Lower leg skin (tissue), 4 donors: ENCODE measurements around the gene CYLD. TPM values are rescaled to one million over a fixed set of nuclear protein-coding genes. Genes with fewer than 3 reads are reported as not detected.

Experiments used
- DNase-seq, 2 donors: peaks; one replicate each; pipeline ENCODE4 v3.0.0-alpha.2; 2019; ENCODE audit warnings: low spot score in 2 of 2
- H3K4me3 ChIP-seq: fragments of 200-600 bp; sonication (generic); 2 replicates; pipeline ENCODE4 v1.5.1; 2017; ENCODE audit warnings: mild to moderate bottlenecking, low read depth; ENCODE audit not compliant: poor library complexity, severe bottlenecking
- POLR2A ChIP-seq, 2 donors: fragments of 450-650 bp; IDR thresholded peaks; one replicate each; pipeline ENCODE4 v1.6.1; 2016 to 2017; ENCODE audit warnings: antibody characterized with exemption in 2 of 2, mild to moderate bottlenecking in 1 of 2, moderate library complexity in 1 of 2
- WGBS, 2 donors: methylation state at CpG; one replicate each; pipeline ENCODE4 v1.1.5; 2018; 5-methylcytosine and 5-hydroxymethylcytosine counted together
- intact Hi-C: fragments of 100-400 bp; cut with DNase I; formaldehyde crosslinking; loops from one replicate; pipeline ENCODE4 v1.15.0; 2023; ENCODE audit warnings: low total_unique reads
- total RNA-seq, 4 donors: library from RNA; depleted of rRNA; stranded (reverse); fragments of >200 nt; gene quantifications; one replicate each; pipeline ENCODE4 v1.1.0, GENCODE V29; 2016
- TF ChIP-seq, protein P1 (sequence below), 3 donors: fragments of 450-650 bp; IDR thresholded peaks; one replicate each; pipeline ENCODE4 v1.5.1; 2016; ENCODE audit warnings: antibody characterized with exemption in 3 of 3, mild to moderate bottlenecking in 3 of 3, moderate library complexity in 2 of 3

The CYLD gene
- total RNA-seq, 4 donors from 2014 or later, result 35.8 to 50.3 (median 41.8) TPM

DNA sequence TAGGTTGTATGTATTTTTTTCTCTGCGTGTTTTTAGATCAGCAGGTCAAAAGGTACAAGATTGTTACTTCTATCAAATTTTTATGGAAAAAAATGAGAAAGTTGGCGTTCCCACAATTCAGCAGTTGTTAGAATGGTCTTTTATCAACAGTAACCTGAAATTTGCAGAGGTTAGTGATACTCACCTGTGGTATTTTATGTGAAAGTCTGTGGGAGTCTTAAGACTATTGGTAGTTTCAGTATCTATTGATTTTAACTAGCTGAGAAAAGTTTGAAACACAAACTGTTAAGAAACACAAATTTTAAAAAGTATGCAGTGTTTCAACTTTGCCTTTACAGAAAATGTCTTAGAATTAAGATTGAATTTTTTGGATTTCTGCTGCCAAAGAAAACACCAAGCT lies 49.6 kb downstream of the CYLD start:
- TF ChIP-seq POLR2A (IDR thresholded peaks at IDR 0.05), result no peak
- TF ChIP-seq, protein P1, sequence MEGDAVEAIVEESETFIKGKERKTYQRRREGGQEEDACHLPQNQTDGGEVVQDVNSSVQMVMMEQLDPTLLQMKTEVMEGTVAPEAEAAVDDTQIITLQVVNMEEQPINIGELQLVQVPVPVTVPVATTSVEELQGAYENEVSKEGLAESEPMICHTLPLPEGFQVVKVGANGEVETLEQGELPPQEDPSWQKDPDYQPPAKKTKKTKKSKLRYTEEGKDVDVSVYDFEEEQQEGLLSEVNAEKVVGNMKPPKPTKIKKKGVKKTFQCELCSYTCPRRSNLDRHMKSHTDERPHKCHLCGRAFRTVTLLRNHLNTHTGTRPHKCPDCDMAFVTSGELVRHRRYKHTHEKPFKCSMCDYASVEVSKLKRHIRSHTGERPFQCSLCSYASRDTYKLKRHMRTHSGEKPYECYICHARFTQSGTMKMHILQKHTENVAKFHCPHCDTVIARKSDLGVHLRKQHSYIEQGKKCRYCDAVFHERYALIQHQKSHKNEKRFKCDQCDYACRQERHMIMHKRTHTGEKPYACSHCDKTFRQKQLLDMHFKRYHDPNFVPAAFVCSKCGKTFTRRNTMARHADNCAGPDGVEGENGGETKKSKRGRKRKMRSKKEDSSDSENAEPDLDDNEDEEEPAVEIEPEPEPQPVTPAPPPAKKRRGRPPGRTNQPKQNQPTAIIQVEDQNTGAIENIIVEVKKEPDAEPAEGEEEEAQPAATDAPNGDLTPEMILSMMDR (IDR thresholded peaks at IDR 0.05), result no peak
- intact Hi-C loops, result no loop called here
- DNase-seq, result no peak
- no peak overlapping the region for H3K4me3 ChIP-seq
- WGBS, 2 donors, result 99% methylated on average over 2 of the region's 2 CpGs

DNA sequence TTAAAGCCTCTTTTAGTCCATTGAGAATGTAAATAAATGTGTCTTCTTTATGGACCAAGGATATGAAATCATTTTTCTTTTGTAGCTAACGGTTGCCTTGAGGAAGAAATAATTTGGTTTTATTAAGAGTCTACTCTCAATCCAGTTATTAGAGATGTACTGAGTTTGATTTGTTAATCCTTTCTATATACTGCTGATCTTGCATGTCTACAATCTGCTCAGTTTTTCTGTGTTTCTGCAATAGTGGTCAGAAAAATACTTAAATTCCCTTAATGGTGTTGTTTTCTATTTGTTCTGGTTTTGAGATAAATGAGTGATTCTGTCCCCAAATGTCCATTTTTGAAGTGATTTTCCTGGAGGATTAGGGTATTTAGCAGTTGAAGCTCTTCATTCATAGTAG lies 54.9 kb downstream of the CYLD start:
- TF ChIP-seq POLR2A (IDR thresholded peaks at IDR 0.05), result no peak
- TF ChIP-seq, protein P1 (IDR thresholded peaks at IDR 0.05), result no peak
- H3K4me3 ChIP-seq, result no peak overlapping the region
- intact Hi-C loops, result no loop called here
- DNase-seq, result no peak
- 96 to 98% methylated on average over 1 of the region's 1 CpG for WGBS, 2 donors

DNA sequence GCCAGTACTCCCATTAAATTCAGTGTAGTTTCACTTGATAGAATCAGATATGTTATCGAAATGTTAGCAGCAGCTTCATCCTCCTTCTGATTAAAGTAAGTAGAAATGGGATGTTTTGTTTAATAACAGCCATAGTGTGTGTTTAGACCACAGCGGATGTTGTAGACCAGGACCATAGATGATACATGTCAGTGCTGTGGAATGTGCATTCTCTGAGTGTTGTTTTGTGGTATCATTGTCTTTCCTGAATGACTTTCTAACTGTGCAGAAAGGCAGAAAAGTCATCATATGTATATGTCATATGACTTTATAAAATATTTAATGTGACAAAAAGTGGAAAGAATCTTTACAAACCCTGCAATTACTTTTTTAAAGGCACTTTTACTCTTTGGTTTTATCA lies 55.6 kb downstream of the CYLD start:
- intact Hi-C loops, result no loop called here
- 91 to 94% methylated on average over 2 of the region's 2 CpGs for WGBS, 2 donors
- no peak overlapping the region for H3K4me3 ChIP-seq
- no peak for DNase-seq
- no peak for TF ChIP-seq POLR2A (IDR thresholded peaks at IDR 0.05)
- TF ChIP-seq, protein P1 (IDR thresholded peaks at IDR 0.05), result no peak

DNA sequence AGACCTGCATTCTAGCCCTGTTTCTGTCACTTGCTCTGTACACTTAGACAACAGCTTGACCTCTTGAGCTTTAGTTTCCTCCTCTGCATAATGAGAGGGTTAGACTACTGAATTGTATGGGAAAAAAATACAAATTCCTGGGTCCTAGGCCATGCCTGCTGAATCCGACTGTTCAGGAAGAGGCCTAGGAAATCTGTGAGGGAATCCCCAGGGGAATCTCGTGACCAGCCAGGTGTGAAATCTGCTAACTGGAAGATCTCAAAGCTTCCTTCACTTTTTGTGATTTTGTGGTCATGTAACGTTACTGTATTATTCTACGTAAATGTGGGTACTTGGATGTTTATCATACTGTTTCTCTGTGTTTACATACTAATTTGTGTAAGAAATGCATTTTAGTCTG lies 58.2 kb downstream of the CYLD start:
- no peak overlapping the region for H3K4me3 ChIP-seq
- TF ChIP-seq POLR2A (IDR thresholded peaks at IDR 0.05), result no peak
- TF ChIP-seq, protein P1 (IDR thresholded peaks at IDR 0.05), result no peak
- WGBS, 2 donors, result 91 to 93% methylated on average over 4 of the region's 4 CpGs
- intact Hi-C loops, result loop anchor here (10.0 kb wide), 1 partner anchor 565 kb away; no protein-coding TSS in a partner anchor
- DNase-seq, result no peak

DNA sequence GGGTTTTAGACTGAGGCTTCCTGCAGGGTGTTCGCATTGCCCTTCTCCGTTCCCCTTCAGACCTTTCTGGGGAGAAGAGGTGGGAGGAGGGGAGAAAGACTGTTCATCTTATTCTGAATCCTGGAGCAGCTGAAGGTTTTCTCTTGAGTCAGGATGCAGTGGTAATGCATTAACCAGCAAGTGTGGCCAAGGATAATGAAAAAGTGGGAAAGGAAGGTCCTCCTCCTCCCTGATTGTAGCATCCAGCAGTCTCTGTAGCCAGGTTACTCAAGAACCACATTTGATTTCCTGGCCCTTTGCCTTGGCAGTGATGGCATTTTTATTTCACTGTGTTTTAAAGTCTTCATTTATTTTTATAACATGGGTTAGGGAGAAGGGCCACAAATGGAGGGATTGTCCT lies 59.1 kb downstream of the CYLD start:
- H3K4me3 ChIP-seq, result no peak overlapping the region
- TF ChIP-seq, protein P1 (IDR thresholded peaks at IDR 0.05), result no peak
- TF ChIP-seq POLR2A (IDR thresholded peaks at IDR 0.05), result no peak
- intact Hi-C loops, result loop anchor here (10.0 kb wide), 1 partner anchor 566 kb away; no protein-coding TSS in a partner anchor
- no peak for DNase-seq
- 92 to 95% methylated on average over 2 of the region's 2 CpGs for WGBS, 2 donors

DNA sequence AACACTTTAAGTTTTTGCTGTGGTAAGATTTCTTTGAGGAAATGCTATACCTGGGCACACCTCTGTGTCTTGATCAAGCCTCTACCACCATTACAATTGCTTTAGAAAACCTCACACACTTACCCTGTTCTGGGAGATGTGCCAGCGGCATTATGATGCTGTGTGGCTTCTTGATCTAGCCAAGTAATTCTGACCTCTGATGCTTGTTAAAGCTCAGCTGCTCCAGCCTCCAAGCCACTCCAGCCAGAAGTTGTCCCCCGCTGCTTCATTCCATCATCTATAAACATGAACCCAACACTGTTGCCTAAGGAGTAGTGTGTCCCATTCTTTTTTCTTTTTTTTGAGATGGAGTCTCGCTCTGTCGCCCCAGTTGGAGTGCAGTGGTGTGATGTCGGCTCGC lies 60.1 kb downstream of the CYLD start:
- TF ChIP-seq, protein P1 (IDR thresholded peaks at IDR 0.05), result no peak
- TF ChIP-seq POLR2A (IDR thresholded peaks at IDR 0.05), result no peak
- H3K4me3 ChIP-seq, result no peak overlapping the region
- no peak for DNase-seq
- intact Hi-C loops, result loop anchor here (10.0 kb wide), 1 partner anchor 567 kb away; no protein-coding TSS in a partner anchor
- WGBS, 2 donors, result 87 to 92% methylated on average over 6 of the region's 6 CpGs
